Chondrocyte (in vitro differentiated cells): ENCODE measurements around the gene EPHA6. TPM values are rescaled to one million over a fixed set of nuclear protein-coding genes. Genes with fewer than 3 reads are reported as not detected.
"Not testable (repeated sequence)": the region's sequence is repeated elsewhere in the genome, so short reads cannot be mapped to it uniquely, and the experiment has no call there.

Experiments
- DNase-seq: peaks from one replicate; pipeline ENCODE4 v3.0.0; 2021; ENCODE audit warnings: mixed read lengths, low spot score
- H3K27ac Mint-ChIP-seq: one replicate; pipeline ENCODE4 v1.8.0; 2021; ENCODE audit warnings: mild to moderate bottlenecking, moderate library complexity, mixed read lengths; ENCODE audit not compliant: unreplicated experiment
- H3K27me3 Mint-ChIP-seq: 2 replicates; pipeline ENCODE4 v1.8.0; 2021; ENCODE audit warnings: low read depth, mixed read lengths
- H3K36me3 Mint-ChIP-seq: 2 replicates; pipeline ENCODE4 v1.8.0; 2021; ENCODE audit warnings: low read depth, mixed read lengths
- H3K4me1 Mint-ChIP-seq: 2 replicates; pipeline ENCODE4 v1.8.0; 2021; ENCODE audit warnings: low read depth, mild to moderate bottlenecking, mixed read lengths
- H3K4me3 Mint-ChIP-seq: one replicate; pipeline ENCODE4 v1.8.0; 2021; ENCODE audit warnings: mild to moderate bottlenecking, moderate library complexity, mixed read lengths; ENCODE audit not compliant: unreplicated experiment
- H3K9me3 Mint-ChIP-seq: 2 replicates; pipeline ENCODE4 v1.8.0; 2021; ENCODE audit warnings: low read depth, mixed read lengths
- total RNA-seq: library from RNA; stranded (reverse); gene quantifications from 3 replicates; pipeline ENCODE4 v1.2.1, GENCODE V29; 2021
- TF ChIP-seq, protein P1 (sequence below): fragments of 200-600 bp; sonication (generic); IDR thresholded peaks from 2 replicates; pipeline ENCODE4 v1.5.0; 2021; ENCODE audit warnings: antibody characterized with exemption, mild to moderate bottlenecking, moderate library complexity

EPHA6 gene
- total RNA-seq, 1 donor from 2014 or later = 0.62 TPM

DNA sequence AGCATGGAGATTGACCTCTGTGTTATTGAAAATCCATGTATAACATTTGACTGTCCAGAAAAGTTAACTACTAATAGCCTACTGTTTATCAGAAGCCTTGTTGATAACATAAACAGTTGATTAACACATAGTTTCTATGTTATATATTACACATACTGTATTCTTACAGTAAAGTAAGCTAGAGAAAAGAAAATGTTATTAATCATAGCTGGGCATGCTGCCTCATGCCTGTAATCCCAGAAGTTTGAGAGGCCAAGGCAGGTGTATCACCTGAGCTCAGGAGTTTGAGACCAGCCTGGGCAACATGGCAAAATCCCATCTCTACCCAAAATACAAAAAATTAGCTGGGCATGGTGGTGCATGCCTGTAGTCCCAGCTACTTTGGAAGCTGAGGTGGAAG, 163.3 kb downstream of the EPHA6 start:
- DNase-seq = no peak
- peaks cover 4% of the 10 kb centered on the region for H3K9me3 Mint-ChIP-seq
- H3K4me3 Mint-ChIP-seq = no peak overlapping the region
- no peaks in the 10 kb centered on the region for H3K4me1 Mint-ChIP-seq
- no peaks in the 10 kb centered on the region for H3K36me3 Mint-ChIP-seq
- no peak overlapping the region for H3K27ac Mint-ChIP-seq
- TF ChIP-seq, protein P1, sequence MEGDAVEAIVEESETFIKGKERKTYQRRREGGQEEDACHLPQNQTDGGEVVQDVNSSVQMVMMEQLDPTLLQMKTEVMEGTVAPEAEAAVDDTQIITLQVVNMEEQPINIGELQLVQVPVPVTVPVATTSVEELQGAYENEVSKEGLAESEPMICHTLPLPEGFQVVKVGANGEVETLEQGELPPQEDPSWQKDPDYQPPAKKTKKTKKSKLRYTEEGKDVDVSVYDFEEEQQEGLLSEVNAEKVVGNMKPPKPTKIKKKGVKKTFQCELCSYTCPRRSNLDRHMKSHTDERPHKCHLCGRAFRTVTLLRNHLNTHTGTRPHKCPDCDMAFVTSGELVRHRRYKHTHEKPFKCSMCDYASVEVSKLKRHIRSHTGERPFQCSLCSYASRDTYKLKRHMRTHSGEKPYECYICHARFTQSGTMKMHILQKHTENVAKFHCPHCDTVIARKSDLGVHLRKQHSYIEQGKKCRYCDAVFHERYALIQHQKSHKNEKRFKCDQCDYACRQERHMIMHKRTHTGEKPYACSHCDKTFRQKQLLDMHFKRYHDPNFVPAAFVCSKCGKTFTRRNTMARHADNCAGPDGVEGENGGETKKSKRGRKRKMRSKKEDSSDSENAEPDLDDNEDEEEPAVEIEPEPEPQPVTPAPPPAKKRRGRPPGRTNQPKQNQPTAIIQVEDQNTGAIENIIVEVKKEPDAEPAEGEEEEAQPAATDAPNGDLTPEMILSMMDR = no peak
- no peaks in the 10 kb centered on the region for H3K27me3 Mint-ChIP-seq

DNA sequence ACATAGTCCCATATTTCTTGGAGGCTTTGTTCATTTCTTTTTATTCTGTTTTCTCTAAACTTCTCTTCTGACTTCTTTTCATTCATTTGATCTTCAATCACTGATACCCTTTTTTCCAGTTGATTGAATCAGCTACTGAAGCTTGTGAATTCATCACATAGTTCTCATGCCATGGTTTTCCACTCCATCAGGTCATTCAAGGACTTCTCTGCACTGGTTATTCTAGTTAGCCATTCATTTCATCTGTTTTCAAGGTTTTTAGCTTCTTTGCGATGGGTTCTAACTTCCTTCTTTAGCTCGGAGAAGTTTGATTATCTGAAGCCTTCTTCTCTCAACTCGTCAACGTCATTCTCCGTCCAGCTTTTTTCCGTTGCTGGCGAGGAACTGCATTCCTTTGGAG, 169.3 kb downstream of the EPHA6 start:
- not testable (repeated sequence) for H3K27me3 Mint-ChIP-seq, DNase-seq, H3K27ac Mint-ChIP-seq, H3K4me1 Mint-ChIP-seq, H3K36me3 Mint-ChIP-seq, H3K9me3 Mint-ChIP-seq, H3K4me3 Mint-ChIP-seq

DNA sequence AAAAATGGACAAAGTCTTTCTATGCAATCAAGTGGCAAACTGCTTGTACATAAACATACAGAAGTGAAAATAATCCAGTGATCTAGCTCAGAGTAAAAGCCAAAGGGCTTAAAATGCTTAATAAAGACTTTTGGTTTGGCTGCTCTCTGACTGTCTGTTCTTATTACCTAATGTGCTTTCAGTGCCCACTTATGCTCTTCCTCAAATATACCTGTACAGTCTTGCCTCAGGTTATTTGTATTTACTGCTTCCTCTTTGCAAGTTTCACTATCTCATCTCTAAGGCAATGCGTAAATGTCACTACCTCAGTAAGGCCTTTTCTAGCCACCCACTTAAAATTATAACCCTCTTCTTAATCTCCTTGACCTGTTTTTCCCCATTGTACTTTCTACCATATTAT, 171.8 kb downstream of the EPHA6 start:
- no peak for DNase-seq
- H3K36me3 Mint-ChIP-seq = no peaks in the 10 kb centered on the region
- TF ChIP-seq, protein P1 = no peak
- H3K27ac Mint-ChIP-seq = no peak overlapping the region
- H3K4me3 Mint-ChIP-seq = no peak overlapping the region
- H3K27me3 Mint-ChIP-seq = peaks cover 3% of the 10 kb centered on the region
- H3K9me3 Mint-ChIP-seq = peaks cover 10% of the 10 kb centered on the region
- no peaks in the 10 kb centered on the region for H3K4me1 Mint-ChIP-seq

DNA sequence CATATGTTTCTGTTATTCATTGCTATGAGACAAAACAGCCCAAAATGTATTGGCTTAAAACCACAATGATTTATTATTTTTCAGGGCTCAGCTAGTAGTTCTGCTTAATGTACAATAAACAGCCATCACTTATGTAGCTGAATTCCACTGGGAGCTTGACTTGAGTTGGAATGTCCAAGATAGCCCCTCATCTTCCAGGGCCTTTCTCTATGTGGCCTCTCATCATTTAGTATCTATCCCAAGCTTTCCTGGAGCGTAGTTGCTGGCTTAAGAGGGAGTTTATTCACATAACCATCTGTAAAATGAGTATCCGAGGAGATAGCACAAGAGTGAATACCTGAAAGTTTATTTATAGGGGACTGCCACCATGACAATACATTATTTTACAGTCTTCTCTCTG, 176.8 kb downstream of the EPHA6 start:
- no peaks in the 10 kb centered on the region for H3K4me1 Mint-ChIP-seq
- H3K27ac Mint-ChIP-seq = no peak overlapping the region
- H3K36me3 Mint-ChIP-seq = no peaks in the 10 kb centered on the region
- no peak overlapping the region for H3K4me3 Mint-ChIP-seq
- TF ChIP-seq, protein P1 = no peak
- no peak for DNase-seq
- H3K27me3 Mint-ChIP-seq = peaks cover 3% of the 10 kb centered on the region
- H3K9me3 Mint-ChIP-seq = peaks cover 3% of the 10 kb centered on the region

- Mint-ChIP-seq H3K36me3 (no peaks in the 10 kb centered on the region), H3K27ac (no peak overlapping the region), H3K4me1 (no peaks in the 10 kb centered on the region), H3K9me3 (peaks cover 7% of the 10 kb centered on the region), H3K4me3 (no peak overlapping the region), H3K27me3 (peaks cover 3% of the 10 kb centered on the region)
- DNase-seq = no peak
- TF ChIP-seq, protein P1 = no peak
Observed at GRCh38 chr3:96991800-96992365, 177.5 kb downstream of the EPHA6 start.

GRCh38 chr3:96994988-96995387, 180.6 kb downstream of the EPHA6 start:
- H3K4me1 Mint-ChIP-seq = no peaks in the 10 kb centered on the region
- DNase-seq = no peak
- H3K9me3 Mint-ChIP-seq = peaks cover 7% of the 10 kb centered on the region
- H3K27ac Mint-ChIP-seq = no peak overlapping the region
- no peak overlapping the region for H3K4me3 Mint-ChIP-seq
- no peaks in the 10 kb centered on the region for H3K36me3 Mint-ChIP-seq
- TF ChIP-seq, protein P1 = no peak
- peaks cover 3% of the 10 kb centered on the region for H3K27me3 Mint-ChIP-seq
